H1 (cell line): ENCODE data around the gene MAN1C1. TPM values are rescaled to one million over a fixed set of nuclear protein-coding genes. Genes with fewer than 3 reads are reported as not detected.

Source experiments
- CTCF ChIA-PET: fragments of 300-600 bp; sonication (Branson Sonifier 250); formaldehyde crosslinking; loops from one replicate; lab custom pipeline; 2021; ENCODE audit not compliant: partially characterized antibody; lab: Charles Lee
- POLR2A ChIA-PET: fragments of 300-600 bp; sonication (Branson Sonifier 250); formaldehyde crosslinking; loops from one replicate; lab custom pipeline; 2021; ENCODE audit warnings: inconsistent platforms; ENCODE audit not compliant: partially characterized antibody; lab: Charles Lee
- DNase-seq, 2 experiments: peaks; one replicate each; pipeline versions ENCODE4 v3.0.0 to v3.0.0-alpha.2; 2010 to 2022; ENCODE audit warnings: low spot score in 2 of 2, low read depth in 1 of 2, mixed read lengths in 1 of 2
- FAIRE-seq: peaks from 2 replicates; lab custom pipeline; 2011; peaks lifted over from hg19 to GRCh38; lab: Jason Lieb, UNC
- H2AFZ ChIP-seq: 2 replicates; pipeline ENCODE4 v1.8.1; 2012; ENCODE audit warnings: low read length, inconsistent platforms
- H2AK5ac ChIP-seq: 2 replicates; pipeline ENCODE4 v1.6.1; 2013; ENCODE audit warnings: low read depth, low read length
- H2BK120ac ChIP-seq: replicated peaks from 2 replicates; pipeline ENCODE3; 2013; ENCODE audit warnings: low read depth, low read length, inconsistent platforms
- H2BK12ac ChIP-seq: 2 replicates; pipeline ENCODE4 v1.6.1; 2013; ENCODE audit warnings: low read depth, low read length
- H2BK15ac ChIP-seq: 2 replicates; pipeline ENCODE4 v1.6.1; 2013; ENCODE audit warnings: low read length
- H2BK20ac ChIP-seq: 2 replicates; pipeline ENCODE4 v1.6.1; 2013; ENCODE audit warnings: low read length
- H2BK5ac ChIP-seq: 2 replicates; pipeline ENCODE4 v1.6.1; 2013; ENCODE audit warnings: low read depth, low read length
- H3K14ac ChIP-seq: 2 replicates; pipeline ENCODE4 v1.6.1; 2013; ENCODE audit warnings: inconsistent platforms; ENCODE audit not compliant: insufficient read length
- H3K18ac ChIP-seq: 2 replicates; pipeline ENCODE4 v1.6.1; 2013; ENCODE audit warnings: low read length; ENCODE audit errors: extremely low read depth
- H3K23ac ChIP-seq: 2 replicates; pipeline ENCODE4 v1.6.1; 2013; ENCODE audit warnings: inconsistent platforms; ENCODE audit not compliant: insufficient read length
- H3K23me2 ChIP-seq: 2 replicates; pipeline ENCODE4 v1.6.1; 2013; ENCODE audit warnings: low read depth, low read length
- H3K27ac ChIP-seq: 2 replicates; pipeline ENCODE4 v1.6.1; 2011; ENCODE audit warnings: low read depth, low read length, inconsistent platforms
- H3K27me3 ChIP-seq, 4 experiments: replicated peaks in 1 of 4; 1 replicate in 1 of 4; 2 replicates in 3 of 4; pipeline versions ENCODE4 v1.6.1 to v1.8.1; 2011 to 2013; ENCODE audit warnings: low read length in 3 of 4, mild to moderate bottlenecking in 3 of 4, inconsistent platforms in 2 of 4, mixed read lengths in 2 of 4, moderate library complexity in 1 of 4; ENCODE audit not compliant: control insufficient read depth in 3 of 4, insufficient read depth in 3 of 4; ENCODE audit errors: extremely low read depth in 1 of 4
- H3K36me3 ChIP-seq, 4 experiments: 2 replicates each; pipeline versions ENCODE4 v1.6.1 to v1.8.1; 2011 to 2013; ENCODE audit warnings: mild to moderate bottlenecking in 4 of 4, low read length in 3 of 4, moderate library complexity in 2 of 4, control low read depth in 1 of 4, inconsistent platforms in 1 of 4; ENCODE audit not compliant: insufficient read depth in 4 of 4, control insufficient read depth in 2 of 4
- H3K4ac ChIP-seq: replicated peaks from 2 replicates; pipeline ENCODE3; 2013; ENCODE audit warnings: low read length, low read depth, mixed read lengths, inconsistent platforms; ENCODE audit not compliant: insufficient read length
- H3K4me1 ChIP-seq, 4 experiments: replicated peaks in 1 of 4; 1 replicate in 1 of 4; 2 replicates in 3 of 4; pipeline versions ENCODE4 v1.6.1 to v1.8.1; 2011 to 2013; ENCODE audit warnings: low read length in 3 of 4, inconsistent platforms in 2 of 4, mixed read lengths in 1 of 4; ENCODE audit not compliant: insufficient read depth in 4 of 4, control insufficient read depth in 3 of 4
- H3K4me2 ChIP-seq, 2 experiments: 2 replicates each; pipeline versions ENCODE4 v1.6.1 to v1.8.1; 2011 to 2013; ENCODE audit warnings: low read depth in 2 of 2, low read length in 2 of 2, control low read depth in 1 of 2, inconsistent platforms in 1 of 2, mild to moderate bottlenecking in 1 of 2; ENCODE audit not compliant: insufficient read depth in 1 of 2
- H3K4me3 ChIP-seq, 4 experiments: fragments of 200-600, 300-600 bp in 1 of 4; sonication (generic), shearing (Covaris generic), sonication (Bioruptor Twin) in 1 of 4; 2 replicates each; pipeline versions ENCODE4 v1.5.1 to v1.8.1; 2011 to 2016; ENCODE audit warnings: low read length in 4 of 4, low read depth in 3 of 4, control low read depth in 2 of 4, inconsistent platforms in 2 of 4, mild to moderate bottlenecking in 2 of 4, mixed read lengths in 1 of 4, moderate library complexity in 1 of 4; ENCODE audit not compliant: insufficient read depth in 2 of 4; ENCODE audit errors: extremely low read depth in 1 of 4
- H3K56ac ChIP-seq: replicated peaks from 2 replicates; pipeline ENCODE3; 2013; ENCODE audit warnings: low read depth, mild to moderate bottlenecking, mixed read lengths, low read length, inconsistent platforms; ENCODE audit not compliant: insufficient read length
- H3K79me1 ChIP-seq: 2 replicates; pipeline ENCODE4 v1.6.1; 2013; ENCODE audit warnings: low read depth, low read length, control low read depth
- H3K79me2 ChIP-seq, 2 experiments: 2 replicates each; pipeline versions ENCODE4 v1.6.1 to v1.8.1; 2012 to 2013; ENCODE audit warnings: low read length in 2 of 2, mild to moderate bottlenecking in 2 of 2, inconsistent platforms in 1 of 2; ENCODE audit not compliant: insufficient read depth in 2 of 2, control insufficient read depth in 1 of 2
- H3K9ac ChIP-seq, 4 experiments: replicated peaks in 1 of 4; 1 replicate in 1 of 4; 2 replicates in 3 of 4; pipeline versions ENCODE4 v1.6.1 to v1.8.1; 2011 to 2013; ENCODE audit warnings: low read depth in 3 of 4, low read length in 3 of 4, control low read depth in 2 of 4, mild to moderate bottlenecking in 2 of 4, moderate library complexity in 2 of 4, inconsistent platforms in 1 of 4; ENCODE audit errors: extremely low read depth in 1 of 4
- H3K9me3 ChIP-seq, 2 experiments: 2 replicates each; pipeline versions ENCODE4 v1.6.1 to v1.8.1; 2012 to 2013; ENCODE audit warnings: mild to moderate bottlenecking in 2 of 2, moderate library complexity in 2 of 2, control low read depth in 1 of 2, inconsistent platforms in 1 of 2, low read depth in 1 of 2, low read length in 1 of 2, mixed read lengths in 1 of 2; ENCODE audit not compliant: insufficient read depth in 2 of 2
- H4K20me1 ChIP-seq, 2 experiments: replicated peaks in 1 of 2; 2 replicates each; pipeline versions ENCODE3 to v1.8.1; 2011 to 2013; ENCODE audit warnings: inconsistent platforms in 2 of 2, low read length in 2 of 2, mild to moderate bottlenecking in 1 of 2; ENCODE audit not compliant: insufficient read depth in 2 of 2, control insufficient read depth in 1 of 2
- H4K5ac ChIP-seq: 2 replicates; pipeline ENCODE4 v1.6.1; 2013; ENCODE audit warnings: low read length, low read depth, mixed read lengths, inconsistent platforms; ENCODE audit not compliant: insufficient read length
- H4K8ac ChIP-seq: 2 replicates; pipeline ENCODE4 v1.8.0; 2013; ENCODE audit warnings: mild to moderate bottlenecking, moderate library complexity, low read length, inconsistent platforms; ENCODE audit not compliant: insufficient read depth; ENCODE audit errors: extremely low read depth
- H4K91ac ChIP-seq: replicated peaks from 2 replicates; pipeline ENCODE3; 2013; ENCODE audit warnings: low read length, mixed read lengths, inconsistent platforms; ENCODE audit not compliant: insufficient read length
- CHD1 ChIP-seq: IDR thresholded peaks from 2 replicates; pipeline ENCODE4 v1.6.1; 2012; ENCODE audit warnings: low read depth, low read length, improper control_type of control experiment
- CHD2 ChIP-seq: IDR thresholded peaks from 2 replicates; pipeline ENCODE4 v1.6.1; 2012; ENCODE audit warnings: low read length, improper control_type of control experiment
- FOSL1 ChIP-seq: IDR thresholded peaks from 2 replicates; pipeline ENCODE4 v1.6.1; 2011; ENCODE audit warnings: mild to moderate bottlenecking, low read depth, low read length, moderate library complexity; ENCODE audit not compliant: insufficient read depth
- KDM1A ChIP-seq: fragments of 200-600, 300-600 bp; sonication (generic); IDR thresholded peaks from 2 replicates; pipeline ENCODE4 v1.7.1; 2016; ENCODE audit warnings: mild to moderate bottlenecking, low read length, borderline replicate concordance
- KDM4A ChIP-seq: IDR thresholded peaks from one replicate; pipeline ENCODE4 v1.7.1; 2012; ENCODE audit warnings: low read depth, mild to moderate bottlenecking, moderate library complexity, low read length, inconsistent platforms; ENCODE audit not compliant: severe bottlenecking
- KDM5A ChIP-seq: fragments of 200-600 bp; IDR thresholded peaks from 2 replicates; pipeline ENCODE4 v1.7.1; 2012; ENCODE audit warnings: mild to moderate bottlenecking, low read length, inconsistent platforms, mixed read lengths
- PHF8 ChIP-seq: fragments of 200-600 bp; sonication (generic); conservative IDR thresholded peaks from 2 replicates; pipeline ENCODE4 v1.7.1; 2012; ENCODE audit warnings: low read depth, mild to moderate bottlenecking, inconsistent platforms, low read length, moderate library complexity
- POLR2A ChIP-seq, 2 experiments: IDR thresholded peaks; 1 replicate in 1 of 2; 2 replicates in 1 of 2; pipeline ENCODE4 v1.6.1; 2011; ENCODE audit warnings: low read depth in 2 of 2, low read length in 2 of 2, mild to moderate bottlenecking in 2 of 2; ENCODE audit errors: control extremely low read depth in 1 of 2
- SP4 ChIP-seq: IDR thresholded peaks from 2 replicates; pipeline ENCODE4 v1.6.1; 2012; ENCODE audit warnings: low read length, inconsistent platforms
- TAF7 ChIP-seq: optimal IDR thresholded peaks from 2 replicates; pipeline ENCODE3; 2011; ENCODE audit warnings: low read depth, mild to moderate bottlenecking, inconsistent platforms, low read length, moderate library complexity, borderline replicate concordance
- TEAD4 ChIP-seq: IDR thresholded peaks from 2 replicates; pipeline ENCODE4 v1.6.1; 2012; ENCODE audit warnings: low read depth, low read length, inconsistent platforms, mixed read lengths
- ZNF274 ChIP-seq: IDR thresholded peaks from 2 replicates; pipeline ENCODE4 v1.7.0; 2012; ENCODE audit warnings: low read length, borderline replicate concordance; ENCODE audit errors: extremely low read depth
- WGBS, 2 experiments: shearing (Covaris generic) in 1 of 2; methylation state at CpG; one replicate each; pipeline versions ENCODE4 v1.1.6 to v1.1.7; 2013 to 2015; ENCODE audit warnings: low lambda C conversion rate in 2 of 2, mixed read lengths in 2 of 2, inconsistent platforms in 1 of 2, low coverage in 1 of 2, missing lambda C conversion rate in 1 of 2; ENCODE audit not compliant: insufficient replicate concordance in 2 of 2, insufficient coverage in 1 of 2, insufficient read length in 1 of 2; ENCODE audit errors: extremely low coverage in 1 of 2, missing lambda C conversion rate in 1 of 2; 5-methylcytosine and 5-hydroxymethylcytosine counted together
- polyA plus RNA-seq, 7 experiments: library from polyadenylated mRNA; depleted of rRNA in 3 of 7; stranded (reverse) in 5 of 7; unstranded in 2 of 7; fragments of >200 nt in 5 of 7; fragments of 200-250 nt in 2 of 7; gene quantifications; 1 replicate in 5 of 7; 2 replicates in 1 of 7; 4 replicates in 1 of 7; pipeline versions ENCODE4 v1.2.1 to v1.2.3, GENCODE V29; 2011 to 2013; ENCODE audit warnings: missing spikeins in 2 of 7, mixed read lengths in 2 of 7
- total RNA-seq: library from RNA; stranded (reverse); fragmentation: NEBNext Ultra II Directional; extraction: Animal tissue kit (Norgen Biotek cat#: 25700); gene quantifications from 2 replicates; pipeline ENCODE4 v1.2.1, GENCODE V29; 2021

Gene MAN1C1
- total and polyA plus RNA-seq, 2 of the 8 experiments (the other 6 are each of a cell fraction or from before 2014, with no cell fraction given), result 7.8 to 15.2 TPM

DNA sequence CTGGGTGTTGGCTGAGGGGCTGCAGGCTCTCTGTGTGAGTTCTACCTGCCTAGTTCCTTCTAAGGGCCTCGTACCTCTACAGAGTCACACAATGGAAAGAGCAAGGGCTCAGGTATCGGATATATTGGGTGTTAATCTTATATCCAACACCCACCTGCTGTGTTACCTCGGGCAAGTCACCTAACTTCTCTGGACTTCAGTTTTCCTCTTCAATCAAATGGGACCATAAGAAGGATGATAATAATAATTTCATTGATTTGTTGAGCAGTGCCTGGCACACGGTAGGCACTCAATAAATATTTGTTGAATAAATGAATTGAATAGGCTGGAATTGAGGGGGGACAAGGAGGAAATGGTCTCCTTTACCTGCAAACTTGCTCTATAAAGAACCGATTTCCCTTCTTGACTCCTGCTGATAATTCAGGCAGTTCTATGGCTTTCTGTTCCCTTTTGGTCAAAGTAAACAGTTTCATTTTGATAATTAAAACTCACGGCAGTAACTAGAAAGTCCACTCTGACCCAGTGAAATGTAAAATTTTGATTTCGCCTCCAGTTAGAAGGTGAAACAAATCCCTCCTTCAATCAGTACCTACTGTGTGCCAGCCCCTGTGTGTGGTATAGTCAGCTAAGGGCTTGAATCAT lies 16.5 kb upstream of the MAN1C1 start:
- H3K4me2 ChIP-seq, result no peak overlapping the region
- DNase-seq (no peak), FAIRE-seq (no peak)
- H2BK5ac ChIP-seq, result no peak overlapping the region
- H4K8ac ChIP-seq, result no peak overlapping the region
- H3K36me3 ChIP-seq, result no peaks in the 10 kb centered on the region
- TF ChIP-seq KDM1A (no peak), CHD1 (no peak), PHF8 (no peak), ZNF274 (no peak), TAF7 (no peak), CHD2 (no peak), SP4 (no peak), KDM4A (no peak), FOSL1 (no peak), POLR2A (IDR thresholded peaks at IDR 0.05; ENCODE audit: control extremely low read depth in 1 of 2, low read depth in 2 of 2, low read length in 2 of 2) (no peak), KDM5A (no peak), TEAD4 (no peak)
- H3K9ac ChIP-seq, result no peak overlapping the region
- no peak overlapping the region for H2BK15ac ChIP-seq
- no peak overlapping the region for H3K18ac ChIP-seq
- H3K56ac ChIP-seq, result no peak overlapping the region
- H3K27ac ChIP-seq, result no peak overlapping the region
- H2AK5ac ChIP-seq, result no peak overlapping the region
- H3K79me2 ChIP-seq, result no peaks in the 10 kb centered on the region
- no peaks in the 10 kb centered on the region for H4K20me1 ChIP-seq
- H4K5ac ChIP-seq, result no peak overlapping the region
- H2BK20ac ChIP-seq, result no peak overlapping the region
- WGBS, 2 experiments, result 86% methylated on average over 7 of the region's 7 CpGs; no CpG with 5 or more reads in 1 of the 2 experiments
- H2BK12ac ChIP-seq, result no peak overlapping the region
- H3K4me1 ChIP-seq, result no peaks in the 10 kb centered on the region
- no peak overlapping the region for H2BK120ac ChIP-seq
- H3K14ac ChIP-seq, result no peak overlapping the region
- no peaks in the 10 kb centered on the region for H3K79me1 ChIP-seq
- CTCF ChIA-PET, result interaction anchor here (0.9 to 2.7 kb wide), 3 partner anchors 10 to 33 kb away, joined by 4 to 12 read pairs (median 7); no protein-coding TSS in a partner anchor
- POLR2A ChIA-PET, result no interaction called here
- no peak overlapping the region for H4K91ac ChIP-seq
- H2AFZ ChIP-seq, result no peak overlapping the region
- H3K4me3 ChIP-seq, result no peak overlapping the region
- H3K4ac ChIP-seq, result no peak overlapping the region
- no peaks in the 10 kb centered on the region; the same call in 1 of the 2 replicates for H3K23me2 ChIP-seq
- no peak overlapping the region for H3K23ac ChIP-seq
- peaks cover 0 to 3% of the 10 kb centered on the region in 2 experiments; a peak in 1 of 4 replicates for H3K9me3 ChIP-seq
- H3K27me3 ChIP-seq, result no peaks in the 10 kb centered on the region
